Measurements from ENCODE around the gene PDPN.

Gene PDPN

DNA sequence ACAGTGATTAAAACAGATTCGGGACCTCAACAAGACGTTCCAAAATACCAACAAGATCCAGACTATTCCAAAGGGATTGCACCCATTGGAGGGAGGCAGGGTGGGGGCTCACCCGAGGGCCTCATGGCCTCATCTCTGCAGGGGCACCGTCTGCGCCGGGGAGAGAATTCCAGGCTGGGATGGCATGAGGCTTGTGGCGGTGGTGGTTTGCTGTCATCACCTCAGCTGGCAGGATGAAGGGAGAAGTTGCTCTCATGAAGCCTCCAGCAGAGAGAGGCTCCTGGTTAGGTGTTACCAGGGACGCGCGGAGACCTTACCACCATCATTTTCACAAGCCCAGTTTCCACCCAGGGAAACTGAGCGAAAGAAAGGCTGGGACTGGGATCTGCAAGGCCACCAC, 6.7 kb upstream of the PDPN start:
- in situ Hi-C loops (cut with HindIII; ENCODE audit: low sequenced_read_pairs): no loop called here

GRCh38 chr1:13577846-13578245, 5.8 kb upstream of the PDPN start:
- in situ Hi-C loops (cut with HindIII; ENCODE audit: low sequenced_read_pairs): no loop called here

DNA sequence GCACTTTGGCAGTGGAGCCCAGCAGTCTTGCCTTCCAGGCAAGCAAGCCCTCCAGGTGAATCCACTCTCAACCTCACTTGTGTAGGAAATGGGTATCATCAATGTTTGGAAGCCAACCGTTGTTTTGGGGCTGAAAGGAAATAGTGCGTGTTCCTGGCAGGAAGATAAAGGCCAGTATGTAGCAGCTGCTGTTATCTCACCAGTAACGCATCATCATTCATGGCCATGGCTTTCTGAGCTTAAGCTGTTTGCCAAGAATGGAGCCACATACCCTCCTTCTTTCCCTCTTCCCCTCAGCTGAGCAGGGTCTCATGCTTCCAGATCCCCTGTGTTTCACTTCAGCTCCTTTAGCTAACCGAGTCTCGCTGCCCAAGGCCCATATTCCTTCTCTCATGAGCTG, 2.2 kb upstream of the PDPN start:
- in situ Hi-C loops (cut with HindIII; ENCODE audit: low sequenced_read_pairs): no loop called here

DNA sequence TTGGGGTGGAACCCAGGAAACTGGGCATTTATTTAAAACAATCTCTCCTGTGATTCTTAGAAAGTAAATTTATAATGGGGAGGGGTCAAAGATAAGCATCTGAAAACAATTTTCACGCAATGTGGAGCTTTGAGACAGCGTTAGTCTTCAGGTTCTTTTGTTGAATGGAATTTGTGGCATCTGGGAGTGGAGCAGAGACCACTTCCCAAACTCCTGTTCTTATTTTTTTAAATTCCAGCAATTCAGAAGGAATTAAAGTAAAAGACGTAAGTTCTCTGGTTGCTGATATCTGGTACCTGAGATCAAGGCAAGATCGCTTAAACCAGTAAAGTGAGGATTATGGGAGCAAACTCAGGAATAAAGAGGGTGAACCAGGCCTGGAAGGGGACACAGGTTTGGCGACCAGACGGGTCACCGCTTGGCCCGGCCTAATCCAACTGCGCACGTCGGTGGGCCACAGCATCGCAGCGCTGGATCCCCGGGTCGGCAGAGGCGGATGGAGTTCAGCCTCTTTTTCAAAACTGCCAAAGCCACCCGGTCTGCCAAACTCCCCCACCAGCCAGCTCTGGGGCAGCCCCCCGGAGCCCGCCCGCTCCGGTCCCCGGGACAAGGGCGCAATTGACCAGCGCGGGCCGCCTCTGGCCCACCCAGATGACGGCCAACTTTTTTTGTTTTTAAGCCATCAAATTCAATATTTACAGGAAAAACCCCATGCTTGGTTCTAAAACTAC, 754 bp upstream of the PDPN start:
- in situ Hi-C loops (cut with HindIII; ENCODE audit: low sequenced_read_pairs): no loop called here

DNA sequence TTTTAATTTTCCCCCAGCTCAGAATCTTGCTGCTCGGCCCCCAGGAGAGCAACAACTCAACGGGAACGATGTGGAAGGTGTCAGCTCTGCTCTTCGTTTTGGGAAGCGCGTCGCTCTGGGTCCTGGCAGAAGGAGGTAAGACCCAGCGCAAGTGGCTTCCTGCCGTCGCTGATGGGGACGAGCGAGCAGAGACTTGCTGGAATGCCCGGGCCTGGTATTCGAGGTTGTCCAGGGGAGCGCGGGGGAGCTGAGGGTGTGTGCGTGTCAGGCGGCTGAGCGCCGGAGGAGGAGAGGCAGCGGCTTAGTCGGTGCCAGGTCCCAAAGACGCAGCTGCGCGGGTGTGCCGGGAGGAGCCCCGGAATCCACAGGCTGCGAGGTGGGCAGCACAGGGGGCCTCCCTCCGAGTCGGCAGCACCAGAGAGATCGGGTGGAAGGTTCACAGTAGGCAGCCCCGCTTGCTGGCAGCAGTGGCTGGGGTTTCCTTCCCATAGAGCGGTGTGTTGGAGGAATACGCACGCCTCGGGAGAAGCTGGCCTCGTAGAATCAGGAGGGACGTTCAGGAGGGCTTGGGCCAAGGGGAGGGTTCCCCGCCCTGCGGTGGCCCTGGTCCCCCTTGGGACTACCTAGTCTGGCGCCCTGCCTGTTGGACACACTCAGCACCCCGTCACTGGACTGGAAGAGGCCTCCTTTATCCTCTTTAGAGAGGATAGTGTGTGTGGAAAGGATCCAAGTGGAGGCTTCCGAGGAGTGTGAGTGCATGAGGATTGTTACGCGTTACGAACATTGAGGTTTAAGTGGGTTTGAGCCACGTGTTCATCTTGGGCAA, 547 bp downstream of the PDPN start:
- in situ Hi-C loops (cut with HindIII; ENCODE audit: low sequenced_read_pairs): no loop called here

DNA sequence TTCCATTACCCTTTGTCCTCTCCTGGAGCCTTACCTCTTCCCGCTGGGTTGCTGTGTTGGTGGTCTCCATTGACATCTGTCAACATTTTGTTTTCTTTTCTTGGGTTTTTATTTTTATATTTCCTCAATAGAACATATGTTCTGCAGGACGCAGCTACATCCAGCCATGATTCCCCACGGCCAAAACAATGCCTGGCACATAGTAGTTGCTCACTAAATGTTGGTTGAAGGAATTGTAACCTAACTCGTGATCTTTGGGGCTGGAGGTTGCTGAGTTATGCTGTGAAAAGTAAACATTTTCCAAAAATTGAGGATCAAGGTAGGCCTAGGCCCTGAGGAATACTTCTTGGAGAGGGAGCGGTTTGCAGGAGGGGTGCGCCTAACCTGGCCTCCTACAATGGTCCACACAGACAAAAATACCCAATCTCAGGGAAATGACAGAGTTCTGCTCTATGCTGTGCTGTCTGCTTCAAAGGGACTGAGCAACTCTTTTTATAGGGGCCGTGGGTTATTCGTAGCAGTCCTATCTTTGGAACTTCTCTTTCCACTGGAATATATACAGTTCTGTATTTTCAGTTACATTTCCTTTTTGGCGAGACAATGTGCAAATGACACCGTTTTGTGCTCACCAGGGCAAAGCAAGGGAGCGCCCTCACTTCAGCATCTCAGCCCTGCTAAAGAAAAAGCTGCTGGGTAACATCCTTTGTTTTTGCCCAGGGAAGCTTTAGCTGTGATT, 1.4 kb downstream of the PDPN start:
- in situ Hi-C loops (cut with HindIII; ENCODE audit: low sequenced_read_pairs): no loop called here

- in situ Hi-C loops (cut with HindIII; ENCODE audit: low sequenced_read_pairs): no loop called here
Measured at GRCh38 chr1:13585612-13585991, 2.0 kb downstream of the PDPN start.

- in situ Hi-C loops (cut with HindIII; ENCODE audit: low sequenced_read_pairs): no loop called here
Measured at GRCh38 chr1:13586001-13586400, 2.4 kb downstream of the PDPN start.

- in situ Hi-C loops (cut with HindIII; ENCODE audit: low sequenced_read_pairs): no loop called here
Measured at GRCh38 chr1:13587256-13588030, 3.8 kb downstream of the PDPN start.

GRCh38 chr1:13588946-13589796, 5.5 kb downstream of the PDPN start:
- in situ Hi-C loops (cut with HindIII; ENCODE audit: low sequenced_read_pairs): no loop called here

GRCh38 chr1:13590486-13590885, 6.9 kb downstream of the PDPN start:
- in situ Hi-C loops (cut with HindIII; ENCODE audit: low sequenced_read_pairs): no loop called here

- in situ Hi-C loops (cut with HindIII; ENCODE audit: low sequenced_read_pairs): no loop called here
Measured at GRCh38 chr1:13593511-13594131, 10.0 kb downstream of the PDPN start.

- in situ Hi-C loops (cut with HindIII; ENCODE audit: low sequenced_read_pairs): no loop called here
Measured at GRCh38 chr1:13595411-13595810, 11.8 kb downstream of the PDPN start.

DNA sequence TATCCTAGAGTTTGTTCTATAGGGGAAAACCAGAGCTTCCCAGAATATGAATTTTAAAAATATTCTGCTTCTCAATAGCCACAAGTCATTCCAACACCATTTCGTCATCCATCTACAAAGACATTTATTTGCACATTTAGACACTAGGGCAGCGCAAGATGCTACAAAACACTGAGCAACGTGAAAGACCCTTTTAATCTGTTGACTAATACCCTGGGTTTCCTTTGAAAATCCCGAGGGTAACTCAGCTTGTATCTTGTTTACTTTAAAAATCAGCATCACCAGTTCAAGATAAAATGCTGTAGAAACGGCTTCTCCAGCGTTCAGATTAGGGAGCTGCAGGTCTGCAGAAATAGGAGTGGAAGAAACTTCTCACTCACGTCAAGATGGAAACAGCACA, 13.5 kb downstream of the PDPN start:
- in situ Hi-C loops (cut with HindIII; ENCODE audit: low sequenced_read_pairs): no loop called here

- in situ Hi-C loops (cut with HindIII; ENCODE audit: low sequenced_read_pairs): no loop called here
Measured at GRCh38 chr1:13600762-13601453, 17.3 kb downstream of the PDPN start.

- in situ Hi-C loops (cut with HindIII; ENCODE audit: low sequenced_read_pairs): no loop called here
Measured at GRCh38 chr1:13604176-13604575, 20.5 kb downstream of the PDPN start.

- in situ Hi-C loops (cut with HindIII; ENCODE audit: low sequenced_read_pairs): no loop called here
Measured at GRCh38 chr1:13604721-13605120, 21.1 kb downstream of the PDPN start.

DNA sequence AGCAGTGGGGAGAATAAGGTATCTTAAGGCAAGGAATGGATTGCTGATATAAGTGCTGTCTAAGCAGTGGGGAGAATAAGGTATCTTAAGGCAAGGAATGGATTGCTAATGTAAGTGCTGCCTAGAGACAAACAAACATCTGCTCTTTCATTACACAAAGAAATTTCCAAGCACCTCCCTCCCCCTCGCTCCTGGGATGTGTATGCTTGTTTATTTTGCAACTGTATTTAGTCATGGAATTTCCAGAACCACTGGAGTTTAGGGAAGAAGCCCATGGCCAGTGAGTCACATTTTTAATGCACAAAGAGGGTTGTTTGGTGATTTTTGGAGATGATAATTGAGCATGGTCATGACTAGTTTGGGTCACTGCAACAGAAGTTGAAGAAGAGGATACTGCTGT, 21.5 kb downstream of the PDPN start:
- in situ Hi-C loops (cut with HindIII; ENCODE audit: low sequenced_read_pairs): no loop called here

- in situ Hi-C loops (cut with HindIII; ENCODE audit: low sequenced_read_pairs): no loop called here
Measured at GRCh38 chr1:13607002-13607401, 23.4 kb downstream of the PDPN start.
